ENCODE measurements around the gene FSHR.

Gene FSHR

GRCh38 chr2:48915227-48915626, 239.1 kb downstream of the FSHR start:
- in situ Hi-C loops (cut with HindIII; ENCODE audit: low sequenced_read_pairs): loop anchor here (10.0 kb wide), 1 partner anchor 300 kb away; the partner anchor contains the start of gene GTF2A1L

GRCh38 chr2:48914477-48915089, 239.7 kb downstream of the FSHR start:
- in situ Hi-C loops (cut with HindIII; ENCODE audit: low sequenced_read_pairs): loop anchor here (10.0 kb wide), 1 partner anchor 300 kb away; the partner anchor contains the start of gene GTF2A1L

Data from DLD1 (cell line).